IPS-18a (cell line): Measurements from ENCODE around the gene ATP5F1E.
A peak's percentile ranks its signal among the peaks of the same experiment; 100 is the strongest.

ENCODE experiments used
- H3K27ac ChIP-seq: one replicate; pipeline ENCODE4 v1.5.1; 2013; ENCODE audit warnings: low read length
- H3K27me3 ChIP-seq: one replicate; pipeline ENCODE4 v1.6.1; 2013; ENCODE audit warnings: mild to moderate bottlenecking, low read length; ENCODE audit not compliant: control insufficient read depth, insufficient read depth
- H3K36me3 ChIP-seq: one replicate; pipeline ENCODE4 v1.6.1; 2013; ENCODE audit warnings: low read depth, low read length; ENCODE audit not compliant: control insufficient read depth
- H3K4me1 ChIP-seq: one replicate; pipeline ENCODE4 v1.6.1; 2013; ENCODE audit warnings: low read depth, low read length; ENCODE audit not compliant: control insufficient read depth
- H3K4me3 ChIP-seq: one replicate; pipeline ENCODE4 v1.5.1; 2013; ENCODE audit warnings: low read length
- H3K9ac ChIP-seq: one replicate; pipeline ENCODE4 v1.6.1; 2013; ENCODE audit warnings: mild to moderate bottlenecking, low read length, moderate library complexity
- H3K9me3 ChIP-seq: one replicate; pipeline ENCODE4 v1.6.1; 2013; ENCODE audit warnings: low read depth, low read length; ENCODE audit not compliant: control insufficient read depth

Gene ATP5F1E

GRCh38 chr20:59010995-59011873 lies 20.9 kb downstream of the ATP5F1E start:
- Histone ChIP-seq H3K36me3 (no peaks in the 10 kb centered on the region), H3K9me3 (no peaks in the 10 kb centered on the region), H3K4me1 (peaks cover 4% of the 10 kb centered on the region), H3K9ac (no peak overlapping the region), H3K27me3 (peaks cover 13% of the 10 kb centered on the region), H3K4me3 (no peak overlapping the region), H3K27ac (no peak overlapping the region)

GRCh38 chr20:59010321-59010994 lies 21.7 kb downstream of the ATP5F1E start:
- H3K9me3 ChIP-seq, result no peaks in the 10 kb centered on the region
- H3K4me1 ChIP-seq, result peaks cover 4% of the 10 kb centered on the region
- no peak overlapping the region for H3K9ac ChIP-seq
- no peak overlapping the region for H3K4me3 ChIP-seq
- no peaks in the 10 kb centered on the region for H3K36me3 ChIP-seq
- H3K27me3 ChIP-seq, result peaks cover 13% of the 10 kb centered on the region
- H3K27ac ChIP-seq, result no peak overlapping the region

GRCh38 chr20:59008715-59009336 lies 23.3 kb downstream of the ATP5F1E start:
- no peak overlapping the region for H3K4me3 ChIP-seq
- no peaks in the 10 kb centered on the region for H3K9me3 ChIP-seq
- no peak overlapping the region for H3K27ac ChIP-seq
- no peak overlapping the region for H3K9ac ChIP-seq
- peaks cover 4% of the 10 kb centered on the region for H3K4me1 ChIP-seq
- H3K27me3 ChIP-seq, result peaks cover 13% of the 10 kb centered on the region
- no peaks in the 10 kb centered on the region for H3K36me3 ChIP-seq

- Histone ChIP-seq H3K27ac (no peak overlapping the region), H3K9ac (no peak overlapping the region), H3K36me3 (no peaks in the 10 kb centered on the region), H3K4me3 (peak overlapping the region; percentile 38), H3K27me3 (peaks cover 13% of the 10 kb centered on the region), H3K4me1 (peaks cover 4% of the 10 kb centered on the region), H3K9me3 (no peaks in the 10 kb centered on the region)
Observed at GRCh38 chr20:59007665-59008511, 24.2 kb downstream of the ATP5F1E start.

GRCh38 chr20:59006864-59007664 lies 25.1 kb downstream of the ATP5F1E start, which contains the start of gene CTSZ:
Gene CTSZ (minus strand): TSS chr20:59007254. CDS start chr20:59007128, 126 bp downstream.
- Histone ChIP-seq H3K9ac (peak within 1 kb of the TSS; percentile 8), H3K27me3 (peaks cover 13% of the 10 kb centered on the region), H3K9me3 (no peaks in the 10 kb centered on the region), H3K36me3 (no peaks in the 10 kb centered on the region), H3K4me1 (peaks cover 4% of the 10 kb centered on the region), H3K4me3 (peak within 1 kb of the TSS; percentile 38), H3K27ac (no peak within 1 kb of the TSS)

- Histone ChIP-seq H3K9ac (peak overlapping the region; percentile 8), H3K4me1 (peaks cover 3% of the 10 kb centered on the region), H3K4me3 (peak overlapping the region; percentile 38), H3K9me3 (no peaks in the 10 kb centered on the region), H3K27me3 (peaks cover 13% of the 10 kb centered on the region), H3K36me3 (peaks cover 1% of the 10 kb centered on the region), H3K27ac (no peak overlapping the region)
Observed at GRCh38 chr20:59006167-59006863, 25.8 kb downstream of the ATP5F1E start.

GRCh38 chr20:59005523-59006166 lies 26.5 kb downstream of the ATP5F1E start:
- Histone ChIP-seq H3K4me1 (no peaks in the 10 kb centered on the region), H3K36me3 (peaks cover 4% of the 10 kb centered on the region), H3K9ac (no peak overlapping the region), H3K27ac (no peak overlapping the region), H3K9me3 (no peaks in the 10 kb centered on the region), H3K27me3 (peaks cover 13% of the 10 kb centered on the region), H3K4me3 (no peak overlapping the region)

- Histone ChIP-seq H3K4me3 (no peak overlapping the region), H3K27ac (no peak overlapping the region), H3K4me1 (no peaks in the 10 kb centered on the region), H3K9ac (no peak overlapping the region), H3K9me3 (no peaks in the 10 kb centered on the region), H3K36me3 (peaks cover 4% of the 10 kb centered on the region), H3K27me3 (peaks cover 13% of the 10 kb centered on the region)
Observed at GRCh38 chr20:59004763-59005522, 27.2 kb downstream of the ATP5F1E start.

GRCh38 chr20:59004493-59004762 lies 27.7 kb downstream of the ATP5F1E start:
- H3K4me1 ChIP-seq, result no peaks in the 10 kb centered on the region
- no peak overlapping the region for H3K4me3 ChIP-seq
- H3K27ac ChIP-seq, result no peak overlapping the region
- H3K36me3 ChIP-seq, result peaks cover 4% of the 10 kb centered on the region
- peaks cover 13% of the 10 kb centered on the region for H3K27me3 ChIP-seq
- H3K9me3 ChIP-seq, result no peaks in the 10 kb centered on the region
- H3K9ac ChIP-seq, result no peak overlapping the region
